Effector memory CD8-positive, alpha-beta T cell (primary cell): ENCODE data around the gene MOB2.

Experiments
- ATAC-seq: fragments of 150-1000 bp; cut with Tn5 transposase; replicated peaks from 2 replicates; pipeline ENCODE4 v1.10.0; 2021; ENCODE audit warnings: mild to moderate bottlenecking, moderate library complexity
- DNase-seq, 3 experiments: peaks; one replicate each; pipeline ENCODE4 v3.0.0; 2021
- H3K27ac Mint-ChIP-seq, 2 donors: one replicate each; pipeline ENCODE4 v1.8.0; 2022; ENCODE audit warnings: mild to moderate bottlenecking in 2 of 2, mixed read lengths in 2 of 2, moderate library complexity in 2 of 2
- H3K27me3 Mint-ChIP-seq, 2 donors: one replicate each; pipeline ENCODE4 v1.8.0; 2022; ENCODE audit warnings: mixed read lengths in 2 of 2
- H3K36me3 Mint-ChIP-seq: one replicate; pipeline ENCODE4 v1.8.0; 2022; ENCODE audit warnings: mild to moderate bottlenecking, moderate library complexity, mixed read lengths; ENCODE audit not compliant: insufficient read depth
- H3K4me1 Mint-ChIP-seq, 2 donors: one replicate each; pipeline ENCODE4 v1.8.0; 2022; ENCODE audit warnings: low read depth in 2 of 2, mixed read lengths in 2 of 2
- H3K4me3 Mint-ChIP-seq, 2 donors: one replicate each; pipeline ENCODE4 v1.8.0; 2022; ENCODE audit warnings: mild to moderate bottlenecking in 2 of 2, mixed read lengths in 2 of 2, moderate library complexity in 2 of 2
- H3K9me3 Mint-ChIP-seq, 2 donors: one replicate each; pipeline ENCODE4 v1.8.0; 2022; ENCODE audit warnings: mixed read lengths in 2 of 2

Gene MOB2

DNA sequence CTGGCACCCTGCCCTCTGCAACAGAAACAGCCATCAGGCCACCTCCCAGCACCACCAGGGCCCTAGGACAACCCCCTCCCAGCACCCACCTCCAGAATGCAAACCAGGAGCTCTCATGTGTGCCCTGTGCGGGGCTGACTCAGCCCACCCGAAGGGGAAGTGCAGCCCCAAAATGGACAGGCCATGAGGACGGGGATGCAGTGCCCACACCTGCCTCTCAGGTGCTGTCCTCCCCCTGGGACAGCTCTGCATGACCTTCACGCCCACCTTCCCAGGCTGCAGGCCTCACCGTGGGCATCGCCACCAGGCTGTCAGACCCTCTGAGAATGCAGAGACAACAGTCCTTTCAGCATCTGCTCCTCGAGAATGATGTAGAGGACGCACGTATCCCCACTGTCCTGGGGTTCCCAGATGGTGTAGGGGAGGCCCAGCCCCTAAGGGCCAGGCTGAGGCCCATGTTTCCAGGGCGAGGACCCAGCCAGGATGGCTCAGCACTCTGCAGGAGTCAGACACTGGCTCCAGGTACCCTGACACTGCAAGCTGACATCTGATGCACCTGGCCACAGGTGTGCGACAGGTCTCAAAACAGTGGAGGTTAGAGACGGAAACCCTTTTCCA, 13.5 kb downstream of the MOB2 start:
- Mint-ChIP-seq H3K9me3 (no peaks in the 10 kb centered on the region), H3K4me1 (no peaks in the 10 kb centered on the region), H3K27ac (no peak overlapping the region), H3K36me3 (peaks cover 25% of the 10 kb centered on the region), H3K27me3 (no peaks in the 10 kb centered on the region), H3K4me3 (no peak overlapping the region)
- DNase-seq (no peak), ATAC-seq (no peak)

DNA sequence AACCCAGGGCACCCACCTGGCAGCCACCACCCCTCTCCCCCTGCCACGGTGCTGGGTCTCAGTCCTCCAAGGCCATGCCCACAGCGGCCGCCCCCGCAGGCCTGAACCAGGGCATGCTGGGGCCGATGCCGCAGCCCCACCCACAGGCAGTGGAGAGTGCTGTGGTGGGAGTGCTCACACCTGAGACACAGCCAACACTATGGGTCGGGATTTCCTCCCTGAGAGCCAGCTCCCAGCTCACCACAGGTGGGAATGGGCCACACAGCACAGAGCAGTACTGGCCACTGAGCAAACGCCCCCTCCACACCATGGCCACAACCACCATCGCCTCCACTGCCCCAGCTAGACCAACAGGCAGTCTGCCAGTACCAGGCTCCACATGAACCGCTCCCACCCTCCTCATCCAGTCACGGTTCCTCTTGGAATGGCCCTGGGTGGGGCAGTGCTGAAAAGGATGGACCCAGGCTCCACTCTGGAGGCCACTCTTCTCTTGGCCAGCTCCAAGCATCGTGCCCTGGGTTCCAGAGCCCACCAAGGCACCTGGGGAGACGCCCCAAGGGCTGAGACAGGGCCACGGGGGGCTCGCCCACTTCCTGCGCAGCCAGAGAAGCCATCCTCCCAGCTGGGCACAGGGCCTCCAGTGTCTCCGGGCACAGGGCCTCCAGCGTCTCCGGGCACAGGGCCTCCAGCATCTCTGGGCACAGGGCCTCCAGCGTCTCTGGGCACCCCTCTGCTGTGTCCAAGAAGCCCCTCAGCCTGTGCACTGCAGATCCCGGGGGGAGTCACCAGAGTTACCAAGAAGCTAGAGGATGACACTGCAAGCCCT, 14.2 kb downstream of the MOB2 start:
- DNase-seq (no peak), ATAC-seq (no peak)
- no peaks in the 10 kb centered on the region for H3K9me3 Mint-ChIP-seq
- no peak overlapping the region for H3K4me3 Mint-ChIP-seq
- peak overlapping the region in 1 of 2 donors; percentile 44 for H3K27ac Mint-ChIP-seq
- peaks cover 0 to 2% of the 10 kb centered on the region in 2 donors for H3K4me1 Mint-ChIP-seq
- peaks cover 26% of the 10 kb centered on the region for H3K36me3 Mint-ChIP-seq
- H3K27me3 Mint-ChIP-seq: no peaks in the 10 kb centered on the region

DNA sequence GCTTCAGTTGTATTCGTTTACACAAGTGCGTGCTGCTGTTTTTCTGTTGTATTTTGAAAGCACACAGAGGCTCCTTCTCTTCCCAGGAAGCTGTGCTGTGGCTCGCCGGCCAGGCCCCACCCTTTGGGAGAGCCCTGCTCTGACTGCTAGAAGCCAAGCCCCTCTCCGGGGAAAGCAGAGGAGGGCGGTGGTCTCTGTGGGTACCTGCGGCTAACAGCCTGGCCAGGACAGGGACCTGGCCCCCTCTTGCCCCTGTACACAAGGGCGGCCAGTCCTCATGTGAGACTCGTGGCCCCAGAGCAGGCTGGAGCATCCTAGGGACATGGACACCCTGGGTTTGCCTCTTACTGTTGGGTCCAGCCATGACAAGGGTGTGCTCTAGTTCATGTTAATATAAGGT, 14.8 kb downstream of the MOB2 start:
- no peak for ATAC-seq
- Mint-ChIP-seq H3K4me1 (peaks cover 3 to 7% of the 10 kb centered on the region in 2 donors), H3K27ac (no peak overlapping the region), H3K4me3 (no peak overlapping the region), H3K9me3 (no peaks in the 10 kb centered on the region), H3K36me3 (peaks cover 23% of the 10 kb centered on the region), H3K27me3 (no peaks in the 10 kb centered on the region)
- no peak for DNase-seq

DNA sequence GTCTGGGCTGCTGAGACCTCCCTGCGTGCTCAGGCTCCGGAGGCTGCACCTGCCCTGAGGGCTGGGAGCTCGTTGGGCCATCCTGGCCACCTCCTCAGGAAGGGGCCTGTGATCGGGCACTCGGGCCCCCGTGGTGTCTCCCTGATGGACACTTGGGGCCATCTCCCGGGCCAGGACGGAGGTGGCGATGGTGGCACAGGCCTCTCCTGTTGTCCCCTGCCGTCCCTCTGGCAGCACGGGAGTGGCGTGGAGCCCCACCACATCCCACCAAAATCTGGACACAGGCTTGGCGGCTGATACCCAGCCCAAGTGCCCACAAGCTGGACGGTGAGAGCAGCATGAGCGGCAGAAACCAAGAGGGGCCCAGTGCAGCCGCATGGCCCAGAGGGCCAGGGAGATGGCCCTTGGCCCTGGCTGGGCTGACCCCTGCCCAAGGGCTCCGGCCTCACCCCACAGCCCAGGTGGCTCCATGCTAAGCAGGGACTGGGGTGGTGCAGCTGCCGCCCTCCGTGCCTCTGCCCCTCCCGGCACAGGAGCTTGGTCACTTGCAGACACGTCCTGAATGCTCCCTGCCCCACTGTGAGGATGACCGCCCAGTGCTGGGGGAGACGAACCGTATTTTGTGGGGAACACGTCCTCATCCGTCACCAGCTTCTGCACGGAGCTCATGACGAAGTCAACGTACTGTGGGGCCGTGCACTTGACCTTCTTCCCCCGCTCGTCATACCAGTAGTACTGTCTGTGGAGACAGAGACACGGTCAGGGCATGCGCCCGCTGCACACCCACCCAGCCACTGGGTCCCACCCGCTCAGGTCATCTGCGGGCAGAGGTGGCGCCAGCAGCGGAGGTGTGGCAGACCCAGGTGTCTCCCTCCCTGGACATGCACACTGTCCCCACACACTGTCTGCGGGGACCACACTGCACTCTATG, 15.6 kb downstream of the MOB2 start:
- DNase-seq (no peak), ATAC-seq (no peak)
- Mint-ChIP-seq H3K36me3 (peaks cover 21% of the 10 kb centered on the region), H3K4me3 (no peak overlapping the region), H3K4me1 (peaks cover 5 to 13% of the 10 kb centered on the region in 2 donors), H3K27ac (no peak overlapping the region), H3K9me3 (no peaks in the 10 kb centered on the region), H3K27me3 (no peaks in the 10 kb centered on the region)

DNA sequence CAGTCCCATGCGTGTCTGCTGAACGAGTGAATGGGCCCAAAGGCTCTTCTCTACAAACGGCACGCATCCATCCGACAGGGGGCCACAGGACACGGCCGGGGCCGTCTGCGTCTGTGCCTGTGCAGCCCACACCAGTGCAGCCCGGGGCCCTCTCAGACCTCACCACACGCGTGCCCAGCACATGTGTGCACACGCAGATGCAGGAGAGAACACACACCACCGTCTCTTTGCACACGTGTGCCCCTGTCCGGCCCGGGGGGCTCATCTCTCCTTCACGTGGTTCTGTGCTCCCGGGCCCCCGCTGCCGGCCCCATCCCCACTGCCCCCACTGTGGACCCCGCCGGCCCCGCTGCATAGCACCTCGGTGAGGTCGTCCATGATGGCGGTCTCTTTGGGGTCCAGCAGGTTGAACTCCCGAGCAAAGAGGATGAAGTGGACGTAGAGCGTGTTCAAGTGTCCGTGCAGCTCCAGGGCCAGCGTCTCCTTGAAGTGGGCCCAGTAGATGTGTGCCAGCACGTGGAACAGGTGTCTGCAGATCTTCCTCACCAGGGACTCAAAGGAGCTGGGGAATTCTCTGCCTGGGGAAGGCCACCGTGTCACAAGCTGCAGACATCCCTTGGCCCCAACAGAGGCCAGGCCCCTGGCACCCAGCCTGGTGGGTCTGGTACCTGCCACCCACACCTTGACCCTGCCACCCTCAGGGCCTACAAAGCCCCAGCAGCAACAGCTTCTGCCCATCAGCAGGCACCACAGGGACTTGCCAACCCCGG, 16.5 kb downstream of the MOB2 start:
- no peak for DNase-seq
- H3K4me1 Mint-ChIP-seq: peaks cover 5 to 15% of the 10 kb centered on the region in 2 donors
- no peak overlapping the region for H3K27ac Mint-ChIP-seq
- no peaks in the 10 kb centered on the region for H3K27me3 Mint-ChIP-seq
- H3K9me3 Mint-ChIP-seq: no peaks in the 10 kb centered on the region
- H3K36me3 Mint-ChIP-seq: peaks cover 15% of the 10 kb centered on the region
- no peak for ATAC-seq
- H3K4me3 Mint-ChIP-seq: no peak overlapping the region

DNA sequence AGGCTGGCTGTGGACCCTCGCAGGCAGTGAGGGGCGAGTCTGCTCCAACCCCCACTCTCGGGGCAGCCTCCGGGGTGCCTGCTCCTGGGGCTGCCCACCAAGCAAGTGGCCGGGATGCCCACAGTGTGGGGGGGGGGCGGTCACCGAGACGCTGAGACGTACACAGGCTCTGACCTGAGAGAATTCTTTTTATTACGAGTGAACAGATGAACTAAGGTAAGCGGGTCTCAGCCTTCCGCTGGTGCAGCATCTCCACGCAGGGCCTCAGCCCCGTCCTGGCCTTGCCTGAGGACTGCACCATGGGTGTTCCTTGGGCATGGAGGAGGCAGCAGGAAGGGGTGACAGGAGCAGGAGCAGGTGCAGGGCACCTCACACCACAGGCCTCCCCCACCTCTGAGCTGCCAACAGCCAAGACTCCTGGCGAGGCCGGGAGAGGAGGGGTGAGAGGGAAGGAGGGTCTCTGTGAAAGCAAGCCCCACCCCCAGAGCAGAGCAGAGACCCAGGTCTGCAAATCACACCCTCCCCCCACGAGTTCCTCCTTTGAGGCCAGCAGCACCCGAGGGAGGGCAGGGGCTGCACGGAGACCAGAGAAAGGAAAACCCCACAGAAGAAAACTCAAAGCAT, 17.2 kb downstream of the MOB2 start:
- no peak overlapping the region for H3K4me3 Mint-ChIP-seq
- ATAC-seq (no peak), DNase-seq (no peak)
- peaks cover 5 to 15% of the 10 kb centered on the region in 2 donors for H3K4me1 Mint-ChIP-seq
- no peak overlapping the region for H3K27ac Mint-ChIP-seq
- peaks cover 15% of the 10 kb centered on the region for H3K36me3 Mint-ChIP-seq
- H3K27me3 Mint-ChIP-seq: no peaks in the 10 kb centered on the region
- H3K9me3 Mint-ChIP-seq: no peaks in the 10 kb centered on the region

DNA sequence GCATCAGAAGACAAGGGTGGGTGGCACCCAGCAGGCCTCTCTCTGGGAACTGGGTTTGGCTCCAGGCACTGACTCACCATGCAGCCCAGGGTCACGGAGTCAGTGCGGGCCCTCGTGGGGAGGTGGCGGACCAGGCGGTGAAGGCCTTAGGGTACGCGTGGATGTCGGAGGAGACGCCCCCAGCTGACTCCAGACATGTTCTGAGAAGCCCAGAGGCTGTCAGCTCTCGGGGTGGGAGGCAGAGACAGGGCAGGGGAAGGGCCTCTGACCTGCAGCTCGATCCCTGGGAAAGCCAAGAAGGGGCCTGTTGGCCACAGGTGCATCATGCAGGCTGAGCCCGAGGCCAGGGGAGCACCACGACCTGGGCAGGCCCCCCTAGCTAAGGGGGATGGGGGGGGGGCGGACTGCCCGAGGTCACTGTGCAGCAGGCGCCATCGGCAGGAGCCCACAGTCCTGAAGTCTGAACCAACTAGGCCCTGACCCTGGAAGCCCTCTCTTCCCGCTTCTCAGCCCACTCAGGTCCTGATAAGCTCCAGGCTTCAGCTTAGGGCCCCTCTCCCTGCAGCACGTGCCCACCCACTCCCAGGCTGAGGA, 18.0 kb downstream of the MOB2 start:
- peak overlapping the region in 1 of 2 donors; percentile 38 for H3K27ac Mint-ChIP-seq
- DNase-seq (no peak), ATAC-seq (no peak)
- no peaks in the 10 kb centered on the region for H3K9me3 Mint-ChIP-seq
- H3K27me3 Mint-ChIP-seq: no peaks in the 10 kb centered on the region
- H3K4me3 Mint-ChIP-seq: no peak overlapping the region
- H3K4me1 Mint-ChIP-seq: peaks cover 5 to 15% of the 10 kb centered on the region in 2 donors
- H3K36me3 Mint-ChIP-seq: peaks cover 15% of the 10 kb centered on the region

DNA sequence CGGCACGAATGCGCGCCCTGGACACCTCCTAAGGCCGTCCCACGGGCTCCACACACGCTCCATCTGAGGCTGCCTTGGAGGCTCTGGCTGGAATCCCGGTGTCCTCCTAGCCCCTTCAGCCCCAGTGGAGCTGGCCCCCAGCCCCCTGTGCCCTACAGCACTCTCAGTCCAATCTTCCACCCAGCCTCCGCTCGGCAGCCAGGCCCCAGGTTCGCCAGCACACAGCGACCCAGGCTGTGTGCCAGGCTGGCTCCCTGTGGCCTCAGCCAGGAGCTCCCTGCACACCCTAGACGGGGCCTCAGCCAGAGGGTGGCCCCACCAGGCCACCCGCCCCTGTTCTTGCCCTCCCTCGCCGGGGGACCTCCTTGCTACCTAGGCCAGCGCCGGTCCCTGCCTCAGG, 18.6 kb downstream of the MOB2 start:
- Mint-ChIP-seq H3K4me1 (peaks cover 5 to 15% of the 10 kb centered on the region in 2 donors), H3K27ac (peak overlapping the region in 1 of 2 donors; percentile 38), H3K27me3 (no peaks in the 10 kb centered on the region), H3K36me3 (peaks cover 13% of the 10 kb centered on the region), H3K9me3 (no peaks in the 10 kb centered on the region), H3K4me3 (no peak overlapping the region)
- DNase-seq (no peak), ATAC-seq (no peak)

DNA sequence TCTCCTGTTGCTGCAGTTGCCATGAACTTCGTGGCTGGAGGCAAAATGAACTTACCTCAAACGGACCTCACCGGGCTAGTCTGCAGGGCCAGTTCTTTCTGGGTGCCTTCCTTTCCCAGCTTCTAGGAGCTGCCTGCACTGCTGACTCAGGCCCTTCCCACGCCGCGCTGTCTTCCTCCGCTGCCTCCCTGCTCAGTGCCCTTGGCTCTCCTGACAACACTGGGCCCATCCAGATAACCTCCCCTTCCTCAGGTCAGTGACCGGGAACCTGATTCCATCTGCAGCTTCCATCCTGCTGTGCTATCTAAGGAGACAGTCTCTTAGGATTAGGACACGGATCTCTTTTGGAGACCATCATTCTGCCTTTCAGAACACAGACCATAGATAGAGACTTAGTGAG, 19.3 kb downstream of the MOB2 start:
- no peak for DNase-seq
- Mint-ChIP-seq H3K4me1 (peaks cover 5 to 15% of the 10 kb centered on the region in 2 donors), H3K27ac (peak overlapping the region in 1 of 2 donors; percentile 11), H3K9me3 (no peaks in the 10 kb centered on the region), H3K36me3 (peaks cover 11% of the 10 kb centered on the region), H3K27me3 (no peaks in the 10 kb centered on the region), H3K4me3 (no peak overlapping the region)
- ATAC-seq: no peak

DNA sequence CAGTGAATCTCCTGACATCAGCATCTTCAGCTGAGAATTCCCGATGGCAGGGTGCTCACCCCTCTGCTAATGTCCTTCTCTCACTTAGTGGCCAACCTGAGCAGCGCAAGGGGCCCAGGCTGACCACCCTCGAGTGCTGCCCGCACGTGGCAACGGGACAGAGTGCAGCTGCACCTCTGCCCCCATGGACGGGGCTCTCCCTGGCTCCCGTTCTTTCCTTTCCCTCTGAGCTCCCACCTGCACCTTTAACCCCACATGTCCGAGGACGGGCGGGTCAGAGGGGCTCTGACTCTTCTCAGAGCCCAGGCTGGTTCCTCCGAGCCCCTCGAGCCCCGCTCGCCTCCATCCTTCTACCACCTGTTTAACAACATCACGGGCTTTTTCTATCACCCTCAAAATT, 19.8 kb downstream of the MOB2 start:
- no peaks in the 10 kb centered on the region for H3K9me3 Mint-ChIP-seq
- DNase-seq (no peak), ATAC-seq (no peak)
- H3K4me1 Mint-ChIP-seq: peaks cover 5 to 15% of the 10 kb centered on the region in 2 donors
- H3K27me3 Mint-ChIP-seq: no peaks in the 10 kb centered on the region
- H3K36me3 Mint-ChIP-seq: peaks cover 11% of the 10 kb centered on the region
- H3K27ac Mint-ChIP-seq: peak overlapping the region in 1 of 2 donors; percentile 11
- H3K4me3 Mint-ChIP-seq: no peak overlapping the region

DNA sequence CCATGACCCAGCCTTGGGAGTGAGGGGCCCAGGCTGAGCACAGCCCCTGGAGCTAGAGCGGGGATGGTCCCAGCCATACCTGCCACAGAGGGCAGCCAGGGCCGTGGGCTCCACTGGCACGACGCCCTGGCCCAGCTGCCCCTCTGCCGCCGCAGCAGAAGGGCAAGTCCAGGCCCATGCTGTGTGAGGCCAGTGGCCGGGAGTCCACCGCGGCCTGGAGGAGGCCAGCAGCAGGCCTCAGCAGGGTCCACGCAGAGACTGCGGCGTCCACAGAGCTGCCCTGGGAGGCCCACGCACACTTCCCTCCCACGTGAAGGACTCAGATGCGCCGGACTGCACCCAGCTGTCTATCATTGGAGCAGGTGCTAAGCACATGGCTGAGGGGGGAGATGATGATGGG, 23.5 kb downstream of the MOB2 start:
- Mint-ChIP-seq H3K9me3 (no peaks in the 10 kb centered on the region), H3K4me1 (peaks cover 7 to 15% of the 10 kb centered on the region in 2 donors), H3K27me3 (no peaks in the 10 kb centered on the region), H3K36me3 (peaks cover 4% of the 10 kb centered on the region), H3K27ac (no peak overlapping the region), H3K4me3 (no peak overlapping the region)
- ATAC-seq (no peak), DNase-seq (no peak)

DNA sequence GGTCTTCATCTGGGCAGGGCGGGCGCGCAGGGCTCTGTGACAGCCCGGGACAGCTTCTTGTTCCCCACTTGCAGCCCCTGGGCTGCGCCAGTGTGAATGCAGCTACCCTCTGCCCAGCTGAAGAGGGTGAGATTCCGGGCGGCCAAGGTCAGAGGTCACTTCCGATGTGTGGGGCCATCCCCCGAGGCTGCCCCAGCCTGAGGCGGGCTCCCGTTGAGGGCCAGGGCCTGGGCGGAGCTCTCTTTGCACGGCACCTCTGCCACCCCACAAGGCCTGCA, 23.9 kb downstream of the MOB2 start:
- H3K27me3 Mint-ChIP-seq: no peaks in the 10 kb centered on the region
- DNase-seq: no peak
- H3K36me3 Mint-ChIP-seq: peaks cover 2% of the 10 kb centered on the region
- no peaks in the 10 kb centered on the region for H3K9me3 Mint-ChIP-seq
- H3K4me1 Mint-ChIP-seq: peaks cover 7 to 15% of the 10 kb centered on the region in 2 donors
- H3K4me3 Mint-ChIP-seq: no peak overlapping the region
- no peak for ATAC-seq
- H3K27ac Mint-ChIP-seq: no peak overlapping the region
